Choroid plexus epithelial cell (primary cell): Measurements from ENCODE around the gene TNRC6A.
"Not testable (repeated sequence)": the region's sequence is repeated elsewhere in the genome, so short reads cannot be mapped to it uniquely, and the experiment has no call there.

ENCODE experiments used
- DNase-seq: peaks from one replicate; pipeline ENCODE4 v3.0.0-alpha.2; 2010; ENCODE audit warnings: low read depth
- H3K4me3 ChIP-seq: 2 replicates; pipeline ENCODE4 v1.5.1; 2011; ENCODE audit warnings: low read depth, mild to moderate bottlenecking, control low read depth, low read length, moderate library complexity
- TF ChIP-seq, protein P1 (sequence below): conservative IDR thresholded peaks from 2 replicates; pipeline ENCODE4 v1.5.1; 2011; ENCODE audit warnings: low read depth, mild to moderate bottlenecking, control low read depth, inconsistent platforms, low read length, moderate library complexity

TNRC6A gene

GRCh38 chr16:24854607-24855171 lies 125.2 kb downstream of the TNRC6A start:
- TF ChIP-seq, protein P1, sequence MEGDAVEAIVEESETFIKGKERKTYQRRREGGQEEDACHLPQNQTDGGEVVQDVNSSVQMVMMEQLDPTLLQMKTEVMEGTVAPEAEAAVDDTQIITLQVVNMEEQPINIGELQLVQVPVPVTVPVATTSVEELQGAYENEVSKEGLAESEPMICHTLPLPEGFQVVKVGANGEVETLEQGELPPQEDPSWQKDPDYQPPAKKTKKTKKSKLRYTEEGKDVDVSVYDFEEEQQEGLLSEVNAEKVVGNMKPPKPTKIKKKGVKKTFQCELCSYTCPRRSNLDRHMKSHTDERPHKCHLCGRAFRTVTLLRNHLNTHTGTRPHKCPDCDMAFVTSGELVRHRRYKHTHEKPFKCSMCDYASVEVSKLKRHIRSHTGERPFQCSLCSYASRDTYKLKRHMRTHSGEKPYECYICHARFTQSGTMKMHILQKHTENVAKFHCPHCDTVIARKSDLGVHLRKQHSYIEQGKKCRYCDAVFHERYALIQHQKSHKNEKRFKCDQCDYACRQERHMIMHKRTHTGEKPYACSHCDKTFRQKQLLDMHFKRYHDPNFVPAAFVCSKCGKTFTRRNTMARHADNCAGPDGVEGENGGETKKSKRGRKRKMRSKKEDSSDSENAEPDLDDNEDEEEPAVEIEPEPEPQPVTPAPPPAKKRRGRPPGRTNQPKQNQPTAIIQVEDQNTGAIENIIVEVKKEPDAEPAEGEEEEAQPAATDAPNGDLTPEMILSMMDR, result no peak
- no peak for DNase-seq
- no peak overlapping the region for H3K4me3 ChIP-seq

DNA sequence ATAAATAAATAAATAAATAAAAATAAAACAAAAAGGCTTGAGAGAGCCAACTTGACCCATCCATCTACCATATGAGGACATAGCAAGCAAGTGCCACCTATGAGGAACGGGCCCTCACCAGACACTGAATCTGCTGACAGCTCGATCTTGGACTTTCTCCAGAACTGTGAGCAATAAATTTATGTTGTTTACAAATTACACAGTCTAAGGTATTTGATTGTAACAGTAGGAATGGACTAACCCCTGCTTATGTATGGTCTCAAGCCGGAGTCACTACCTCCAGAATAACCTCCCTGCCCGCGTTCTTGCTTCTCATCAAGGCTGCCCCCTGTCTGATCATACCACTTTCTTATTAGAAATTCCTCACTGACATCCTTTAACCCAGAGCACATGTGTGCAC lies 126.2 kb downstream of the TNRC6A start:
- TF ChIP-seq, protein P1, result no peak
- DNase-seq, result peak; percentile 34
- H3K4me3 ChIP-seq, result no peak overlapping the region

DNA sequence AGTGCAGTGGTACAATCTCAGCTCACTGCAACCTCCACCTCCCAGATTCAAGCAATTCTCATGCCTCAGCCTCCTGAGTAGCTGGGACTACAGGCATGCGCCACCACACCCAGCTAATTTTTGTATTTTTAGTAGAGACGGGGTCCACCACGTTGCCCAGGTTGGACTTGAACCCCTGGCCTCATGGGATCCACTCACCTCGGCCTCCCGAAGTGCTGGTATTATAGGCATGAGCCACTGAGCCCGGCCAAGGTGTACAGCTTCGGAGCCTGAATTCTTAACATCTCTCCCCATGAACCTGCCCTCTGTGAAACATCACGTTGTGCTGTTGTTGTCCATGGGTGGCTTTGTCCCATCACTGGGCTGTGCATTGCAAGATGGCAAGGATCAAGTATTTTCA lies 127.4 kb downstream of the TNRC6A start:
- not testable (repeated sequence) for H3K4me3 ChIP-seq, DNase-seq

DNA sequence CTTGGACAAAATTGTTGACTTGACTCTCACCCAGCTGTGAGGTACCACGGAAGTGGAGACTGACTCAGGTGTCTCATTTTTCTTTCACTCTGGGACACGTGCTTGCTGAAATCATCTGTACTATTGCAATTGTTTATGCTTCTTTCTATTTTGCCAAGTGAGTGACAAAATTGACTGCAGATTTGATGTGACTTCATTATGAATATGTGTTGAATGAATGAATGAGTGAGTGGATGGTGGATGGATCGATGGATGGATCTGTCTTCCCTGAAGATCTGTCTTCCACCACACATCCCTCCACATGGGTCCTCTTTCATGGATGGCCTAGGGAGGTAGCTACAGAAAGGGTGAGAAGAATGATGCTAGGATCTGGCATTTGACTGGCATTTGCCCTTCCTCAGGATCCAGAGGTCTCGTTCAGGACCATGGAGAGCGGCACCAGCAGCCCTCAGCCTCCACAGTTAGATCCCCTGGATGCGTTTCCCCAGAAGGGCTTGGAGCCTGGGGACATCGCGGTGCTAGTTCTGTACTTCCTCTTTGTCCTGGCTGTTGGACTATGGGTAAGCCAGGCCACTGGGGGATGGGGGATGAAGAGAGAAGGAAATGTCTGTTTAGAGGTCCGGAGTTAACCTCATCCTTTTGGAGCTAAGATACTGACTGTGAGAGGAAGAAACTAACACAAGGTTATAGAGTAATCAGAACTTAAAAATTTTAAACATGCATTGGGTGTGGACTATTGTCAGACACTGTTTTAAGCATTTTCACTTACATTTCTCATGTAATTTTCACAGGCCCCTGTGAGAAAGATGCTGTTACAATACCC lies 129.0 kb downstream of the TNRC6A start:
- TF ChIP-seq, protein P1, result no peak
- peak; percentile 71 for DNase-seq
- H3K4me3 ChIP-seq, result no peak overlapping the region

DNA sequence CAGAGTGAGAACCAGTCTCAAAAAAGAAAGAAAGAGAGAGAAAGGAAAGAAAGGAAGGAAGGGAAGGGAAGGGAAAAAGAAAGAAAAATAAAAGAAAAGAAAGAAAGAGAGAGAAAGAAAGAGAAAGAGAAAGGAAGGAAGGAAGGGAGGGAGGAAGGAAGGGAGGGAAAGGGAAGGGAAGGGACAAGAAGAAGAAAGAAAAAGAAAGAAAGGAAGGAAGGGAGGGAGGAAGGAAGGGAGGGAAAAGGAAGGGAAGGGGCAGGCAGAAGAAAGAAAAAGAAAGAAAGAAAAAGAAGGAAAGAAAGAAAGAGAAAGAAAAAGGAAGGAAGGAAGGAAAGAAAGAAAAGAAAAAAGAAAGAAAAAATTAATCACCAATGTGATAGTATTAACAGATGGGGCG lies 132.0 kb downstream of the TNRC6A start:
- DNase-seq, result no peak
- H3K4me3 ChIP-seq, result no peak overlapping the region
- TF ChIP-seq, protein P1, result no peak

DNA sequence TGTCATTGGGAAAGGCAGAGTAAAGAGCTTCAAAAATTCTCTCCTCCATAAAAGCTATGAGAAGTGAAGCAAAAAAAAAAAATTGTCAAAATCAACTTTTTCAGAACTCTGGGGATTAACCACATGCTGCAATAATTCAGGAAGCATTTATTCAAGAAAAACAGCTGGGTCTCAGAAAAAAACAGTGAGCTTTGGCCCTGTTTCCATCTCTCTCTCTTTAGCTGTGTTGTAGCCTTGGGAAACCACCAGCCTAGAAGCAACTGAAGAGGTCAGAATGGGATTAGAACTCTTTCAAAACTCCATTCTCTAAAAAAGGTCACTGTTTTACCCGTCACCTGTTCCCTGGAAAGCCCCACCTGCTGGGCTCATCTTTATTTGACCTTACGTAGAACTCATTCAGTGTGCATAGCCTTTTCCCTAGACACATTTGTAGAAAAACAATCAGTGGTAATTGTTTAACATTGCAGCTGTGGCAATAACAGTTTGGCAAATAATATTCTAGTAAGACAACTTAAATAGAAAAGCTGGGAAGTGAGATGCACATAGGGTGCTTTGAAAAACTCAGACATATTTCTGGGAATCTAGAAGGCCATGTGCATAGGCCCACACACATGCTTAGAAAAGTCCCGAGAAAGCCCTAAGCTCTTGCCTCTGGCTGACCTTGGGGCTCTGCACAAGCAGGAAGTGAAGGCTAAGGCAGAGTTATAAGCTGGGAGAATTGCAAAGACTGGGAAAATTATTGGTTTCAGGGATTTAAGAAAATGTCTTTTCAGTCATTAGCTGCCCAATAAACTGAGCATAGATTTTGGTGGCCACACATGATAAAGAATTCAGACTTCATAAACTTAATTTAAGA lies 134.4 kb downstream of the TNRC6A start:
- DNase-seq, result no peak
- no peak overlapping the region for H3K4me3 ChIP-seq
- TF ChIP-seq, protein P1, result no peak

GRCh38 chr16:24869033-24869432 lies 139.6 kb downstream of the TNRC6A start:
- H3K4me3 ChIP-seq, result no peak overlapping the region
- no peak for DNase-seq
- TF ChIP-seq, protein P1, result no peak
